GDM1 (cell line): Measurements from ENCODE around the gene IGSF6.
"Not testable (repeated sequence)": the region's sequence is repeated elsewhere in the genome, so short reads cannot be mapped to it uniquely, and the experiment has no call there.

Experiments used
- DNase-seq: peaks from one replicate; lab custom pipeline; 2025; lab: John Stamatoyannopoulos, UW

Gene IGSF6

GRCh38 chr16:21653571-21653970 lies 1.2 kb upstream of the IGSF6 start:
- no peak for DNase-seq

GRCh38 chr16:21651515-21651914 lies 893 bp downstream of the IGSF6 start:
- DNase-seq, result no peak

- peak; percentile 24 for DNase-seq
Observed at GRCh38 chr16:21650521-21650920, 1.9 kb downstream of the IGSF6 start.

GRCh38 chr16:21649826-21650406 lies 2.5 kb downstream of the IGSF6 start:
- DNase-seq, result not testable (repeated sequence)

GRCh38 chr16:21647562-21648164 lies 4.7 kb downstream of the IGSF6 start:
- DNase-seq, result no peak

GRCh38 chr16:21646721-21647561 lies 5.5 kb downstream of the IGSF6 start:
- no peak for DNase-seq

- DNase-seq, result no peak
Observed at GRCh38 chr16:21646091-21646490, 6.3 kb downstream of the IGSF6 start.

- no peak for DNase-seq
Observed at GRCh38 chr16:21645261-21645721, 7.1 kb downstream of the IGSF6 start.

- DNase-seq, result no peak
Observed at GRCh38 chr16:21644674-21645073, 7.7 kb downstream of the IGSF6 start.

- no peak for DNase-seq
Observed at GRCh38 chr16:21643785-21644184, 8.6 kb downstream of the IGSF6 start.

- no peak for DNase-seq
Observed at GRCh38 chr16:21642861-21643260, 9.5 kb downstream of the IGSF6 start.

GRCh38 chr16:21641916-21642315 lies 10.5 kb downstream of the IGSF6 start:
- no peak for DNase-seq

GRCh38 chr16:21639493-21639892 lies 12.9 kb downstream of the IGSF6 start:
- DNase-seq, result no peak

GRCh38 chr16:21638573-21638975 lies 13.8 kb downstream of the IGSF6 start:
- no peak for DNase-seq

- no peak for DNase-seq
Observed at GRCh38 chr16:21637032-21637968, 15.1 kb downstream of the IGSF6 start.

- DNase-seq, result not testable (repeated sequence)
Observed at GRCh38 chr16:21635694-21636093, 16.7 kb downstream of the IGSF6 start.

GRCh38 chr16:21634216-21634615 lies 18.2 kb downstream of the IGSF6 start:
- no peak for DNase-seq

- DNase-seq, result not testable (repeated sequence)
Observed at GRCh38 chr16:21631951-21632575, 20.3 kb downstream of the IGSF6 start.

GRCh38 chr16:21631376-21631775 lies 21.0 kb downstream of the IGSF6 start:
- not testable (repeated sequence) for DNase-seq

GRCh38 chr16:21630866-21631265 lies 21.5 kb downstream of the IGSF6 start:
- DNase-seq, result not testable (repeated sequence)
